ENCODE data around the gene PNPLA5.

GRCh38 chr22:43928908-43929307 is 37.1 kb upstream of the PNPLA5 start:
- TF ChIP-seq, protein P1, sequence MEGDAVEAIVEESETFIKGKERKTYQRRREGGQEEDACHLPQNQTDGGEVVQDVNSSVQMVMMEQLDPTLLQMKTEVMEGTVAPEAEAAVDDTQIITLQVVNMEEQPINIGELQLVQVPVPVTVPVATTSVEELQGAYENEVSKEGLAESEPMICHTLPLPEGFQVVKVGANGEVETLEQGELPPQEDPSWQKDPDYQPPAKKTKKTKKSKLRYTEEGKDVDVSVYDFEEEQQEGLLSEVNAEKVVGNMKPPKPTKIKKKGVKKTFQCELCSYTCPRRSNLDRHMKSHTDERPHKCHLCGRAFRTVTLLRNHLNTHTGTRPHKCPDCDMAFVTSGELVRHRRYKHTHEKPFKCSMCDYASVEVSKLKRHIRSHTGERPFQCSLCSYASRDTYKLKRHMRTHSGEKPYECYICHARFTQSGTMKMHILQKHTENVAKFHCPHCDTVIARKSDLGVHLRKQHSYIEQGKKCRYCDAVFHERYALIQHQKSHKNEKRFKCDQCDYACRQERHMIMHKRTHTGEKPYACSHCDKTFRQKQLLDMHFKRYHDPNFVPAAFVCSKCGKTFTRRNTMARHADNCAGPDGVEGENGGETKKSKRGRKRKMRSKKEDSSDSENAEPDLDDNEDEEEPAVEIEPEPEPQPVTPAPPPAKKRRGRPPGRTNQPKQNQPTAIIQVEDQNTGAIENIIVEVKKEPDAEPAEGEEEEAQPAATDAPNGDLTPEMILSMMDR (conservative IDR thresholded peaks at IDR 0.05 in 1 of 2, IDR thresholded peaks at IDR 0.05 in 1 of 2; ENCODE audit: low read depth in 1 of 2, low read length in 2 of 2) = no peak
- TF ChIP-seq EZH2 (IDR thresholded peaks at IDR 0.05; ENCODE audit: low read length, missing control alignments) = no peak

Measured in fibroblast of lung (primary cell).